HG03175 (cell line): ENCODE measurements around the gene CCR7.
A peak's percentile ranks its signal among the peaks of the same experiment; 100 is the strongest.

Source experiments
- ATAC-seq: cut with Tn5 transposase; IDR thresholded peaks from one replicate; pipeline ENCODE4 v1.9.1; 2021; ENCODE audit warnings: mild to moderate bottlenecking, moderate library complexity; ENCODE audit not compliant: unreplicated experiment

The CCR7 gene

GRCh38 chr17:40519089-40519775, 46.0 kb downstream of the CCR7 start:
- no peak for ATAC-seq

DNA sequence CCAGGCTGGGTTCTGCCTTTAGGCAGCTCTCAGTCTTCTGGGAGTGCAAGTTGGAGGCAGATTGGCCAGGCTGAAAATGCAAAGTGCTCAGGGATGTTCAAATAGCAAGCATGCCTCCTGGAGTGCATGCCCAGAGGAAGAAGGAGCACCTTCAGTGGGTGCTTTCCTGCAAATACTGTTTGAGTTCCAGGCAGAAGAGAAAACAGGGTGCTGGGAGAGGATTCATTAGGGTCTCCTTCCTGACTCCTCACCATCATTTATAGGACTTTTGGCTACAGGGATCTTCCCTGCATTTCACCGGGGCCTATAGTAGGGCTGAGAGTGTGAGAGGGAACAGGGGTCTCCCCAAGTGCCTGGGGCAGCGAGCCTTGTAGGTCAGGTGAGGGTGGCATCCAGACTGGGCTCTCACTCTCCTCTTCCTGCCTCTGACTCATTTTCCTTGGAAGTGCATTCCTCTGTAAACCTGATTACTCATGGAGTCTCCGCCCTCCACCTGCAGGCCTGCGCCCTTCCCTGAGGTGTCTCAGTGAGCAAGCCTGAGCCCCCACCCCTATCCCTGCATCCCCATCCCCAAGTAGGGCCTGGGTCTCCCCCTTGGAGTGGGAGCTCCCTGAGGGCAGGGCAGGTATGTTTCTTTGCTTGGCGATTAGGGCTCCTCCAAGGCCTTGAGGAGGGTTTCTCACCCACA, 46.7 kb downstream of the CCR7 start:
- ATAC-seq = no peak

- ATAC-seq = no peak
These were observed 47.3 kb downstream of the CCR7 start for GRCh38 chr17:40517981-40518380.

GRCh38 chr17:40517286-40517662, 48.0 kb downstream of the CCR7 start:
- no peak for ATAC-seq

- peak; percentile 74 for ATAC-seq
These were observed 48.5 kb downstream of the CCR7 start for GRCh38 chr17:40516581-40517285.

GRCh38 chr17:40515491-40516041, 49.7 kb downstream of the CCR7 start:
- ATAC-seq = no peak

- ATAC-seq = no peak
These were observed 50.3 kb downstream of the CCR7 start for GRCh38 chr17:40515011-40515410.

GRCh38 chr17:40514013-40514875, 51.0 kb downstream of the CCR7 start:
- ATAC-seq = no peak

DNA sequence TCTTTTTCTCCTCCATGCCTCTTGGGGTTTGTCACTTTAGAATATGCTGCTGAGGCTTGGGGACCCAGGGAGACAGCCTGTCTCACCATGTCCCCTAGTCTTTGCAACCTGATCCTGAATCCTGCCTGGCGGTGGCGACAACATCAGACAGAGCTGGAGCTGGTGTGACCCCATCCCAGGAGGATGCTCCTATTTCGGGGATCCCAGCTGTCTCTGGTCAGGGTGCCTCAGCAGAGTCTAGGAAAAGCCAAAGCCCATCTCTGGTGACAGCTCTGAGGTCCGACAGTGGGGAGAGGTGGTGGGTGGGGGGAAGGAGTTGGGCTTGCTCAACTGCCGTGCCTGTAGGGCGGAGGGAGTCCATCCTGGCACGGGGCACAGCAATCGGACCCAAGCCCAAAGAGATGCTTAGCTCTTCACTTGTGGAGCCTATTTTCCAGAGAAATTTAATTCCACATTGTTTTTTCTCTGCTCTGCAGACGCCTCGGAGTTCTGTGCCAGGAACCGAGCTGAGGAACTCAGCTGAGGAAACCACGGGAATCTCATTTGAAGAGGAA, 53.5 kb downstream of the CCR7 start:
- no peak for ATAC-seq

DNA sequence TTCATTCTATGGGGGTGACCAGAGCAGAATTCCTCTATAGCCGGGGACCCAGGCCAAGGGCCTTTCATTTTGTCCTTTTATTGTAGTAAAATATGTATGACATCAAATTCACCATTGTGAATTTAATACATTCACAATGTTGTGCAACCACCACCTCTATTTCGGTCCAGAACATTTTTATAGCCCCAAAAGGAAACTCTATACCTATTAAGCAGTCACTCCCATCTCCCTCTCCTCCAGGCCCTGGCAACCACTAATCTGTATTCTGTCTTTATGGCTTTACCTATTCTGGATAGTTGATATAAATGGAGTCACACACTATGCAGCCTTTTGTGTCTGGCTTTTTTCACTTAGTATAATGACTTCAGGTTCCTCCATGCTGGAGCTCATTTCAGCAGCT, 54.1 kb downstream of the CCR7 start:
- ATAC-seq = no peak

- ATAC-seq = no peak
These were observed 55.0 kb downstream of the CCR7 start for GRCh38 chr17:40510328-40510648.

GRCh38 chr17:40509626-40510327, 55.5 kb downstream of the CCR7 start:
- no peak for ATAC-seq

- no peak for ATAC-seq
These were observed 58.5 kb downstream of the CCR7 start for GRCh38 chr17:40506786-40507185.
